Spleen (tissue), 7 donors: ENCODE measurements around the gene ADAP1.

Source experiments
- CTCF ChIP-seq, 11 experiments: fragments of 200-600 bp in 7 of 11; fragments of 450-650 bp in 4 of 11; sonication (generic) in 4 of 11; IDR thresholded peaks in 8 of 11; conservative IDR thresholded peaks in 3 of 11; 1 replicate in 7 of 11; 2 replicates in 4 of 11; pipeline versions ENCODE4 v1.4.0 to v1.8.0; 2016 to 2021; ENCODE audit warnings: antibody characterized with exemption in 11 of 11, inconsistent platforms in 4 of 11, mild to moderate bottlenecking in 1 of 11
- POLR2A ChIP-seq, 3 donors: fragments of 450-650 bp; IDR thresholded peaks; one replicate each; pipeline ENCODE4 v1.5.1; 2017; ENCODE audit warnings: antibody characterized with exemption in 3 of 3, mild to moderate bottlenecking in 1 of 3
- donor health status: DM: no; HTN: no; CAD: no; lungs with moderate emphysema.
- donor health status: DM: no; HTN: no; CAD: no.
- donor health status: DM: no; HTN: no; CAD: no.

GRCh38 chr7:975702-976473 lies 21.4 kb upstream of the ADAP1 start:
- TF ChIP-seq CTCF (IDR thresholded peaks at IDR 0.05 in 8 of 11, conservative IDR thresholded peaks at IDR 0.05 in 3 of 11) (no peak), POLR2A (IDR thresholded peaks at IDR 0.05) (no peak)
